ENCODE results near the gene NXT1. TPM values are rescaled to one million over a fixed set of nuclear protein-coding genes. Genes with fewer than 3 reads are reported as not detected.
A peak's percentile ranks its signal among the peaks of the same experiment; 100 is the strongest.

NXT1 gene
- total and polyA plus RNA-seq, 10 of the 15 experiments (the other 5 are each of a cell fraction or from before 2014, with no cell fraction given) = 10.2 to 66.7 (median 44.0) TPM

GRCh38 chr20:23360531-23360930 lies 9.9 kb downstream of the NXT1 start:
- no peaks in the 10 kb centered on the region for H4K20me1 ChIP-seq (ENCODE audit: control insufficient read depth, insufficient read depth)
- peak overlapping the region; percentile 92; the same call in 1 of the 2 replicates for H3K27ac ChIP-seq (ENCODE audit: control insufficient read depth, insufficient read depth)
- peak overlapping the region; percentile 94; the same call in 1 of the 2 replicates for H3K9ac ChIP-seq (ENCODE audit: control insufficient read depth, insufficient read depth, low read length)
- peaks cover 38% of the 10 kb centered on the region for H3K79me2 ChIP-seq (ENCODE audit: control insufficient read depth, insufficient read depth, low read length)
- ChIA-PET SMC1A (ENCODE audit: uncharacterized antibody, unreplicated experiment) (interaction anchor here (1.1 to 1.4 kb wide), 2 partner anchors 9 to 11 kb away, joined by 3 to 5 read pairs; partner anchors contain the start of gene NXT1), CTCF (interaction anchor here (1.5 kb wide), 1 partner anchor 8 kb away, joined by 4 read pairs; no protein-coding TSS in a partner anchor), POLR2A (interaction anchor here (1.1 to 4.5 kb wide), 2 partner anchors 10 to 59 kb away, joined by 3 to 61 read pairs; partner anchors contain the start of gene NXT1), RAD21 (ENCODE audit: unreplicated experiment) (interaction anchor here (1.1 kb wide), 1 partner anchor 61 kb away, joined by 3 read pairs; the partner anchor contains the start of gene NAPB)
- 0 out of 2 replicates have a peak overlapping the region, but pooled peaks have one; percentile 96 for H3K4me2 ChIP-seq (ENCODE audit: control insufficient read depth, insufficient read depth)
- peaks cover 10% of the 10 kb centered on the region for H3K4me1 ChIP-seq (ENCODE audit: control insufficient read depth, insufficient read depth, low read length)
- peaks cover 4 to 7% of the 10 kb centered on the region in 2 experiments; a peak in 3 of 4 replicates for H3K36me3 ChIP-seq (ENCODE audit: control insufficient read depth in 2 of 2, insufficient read depth in 2 of 2, low read length in 1 of 2)
- H3K9me3 ChIP-seq (replicated peaks; ENCODE audit: control insufficient read depth, insufficient read depth, low read length) = no peaks in the 10 kb centered on the region
- DNase-seq (ENCODE audit: low read depth, low spot score) = no peak
- no peak for ATAC-seq
- WGBS (ENCODE audit: insufficient coverage, insufficient replicate concordance, low lambda C conversion rate, missing lambda C conversion rate) = 41% methylated on average over 1 of the region's 1 CpG
- intact Hi-C loops (cut with micrococcal nuclease; ENCODE audit: unreplicated experiment) = loop anchor here (5.0 kb wide), 1 partner anchor 267 kb away; no protein-coding TSS in a partner anchor
- in situ Hi-C loops (cut with MboI) = loop anchor here (25.0 kb wide), 2 partner anchors 1702 to 1902 kb away; partner anchors contain the start of gene ACSS1
- no TSS peak for BruUV-seq (replicated peaks)
- peak overlapping the region; percentile 70; the same call in 1 of the 2 replicates for H3K4me3 ChIP-seq
- no peaks in the 10 kb centered on the region for H3K27me3 ChIP-seq (replicated peaks in 1 of 2; ENCODE audit: control insufficient read depth in 2 of 2, insufficient read depth in 2 of 2, low read length in 1 of 2)
- no peak overlapping the region for H2AFZ ChIP-seq (ENCODE audit: control insufficient read depth, low read depth, low read length)
- no peak for FAIRE-seq
- 0 out of 2 replicates have a peak, but pooled peaks have one; percentile 3 for TF ChIP-seq FOXM1 (IDR thresholded peaks at IDR 0.05; ENCODE audit: low read depth, low read length)
- TF ChIP-seq ZNF384 (IDR thresholded peaks at IDR 0.05; ENCODE audit: borderline replicate concordance, low read depth, low read length) = no peak

GRCh38 chr20:23361119-23361475 lies 10.5 kb downstream of the NXT1 start:
- intact Hi-C loops (cut with micrococcal nuclease; ENCODE audit: unreplicated experiment) = loop anchor here (5.0 kb wide), 1 partner anchor 266 kb away; no protein-coding TSS in a partner anchor
- TF ChIP-seq BCL11A (IDR thresholded peaks at IDR 0.05; ENCODE audit: low read depth, low read length) (no peak), LARP7 (IDR thresholded peaks at IDR 0.05) (no peak), TARDBP (IDR thresholded peaks at IDR 0.05; ENCODE audit: borderline replicate concordance) (no peak), USF2 (IDR thresholded peaks at IDR 0.05; ENCODE audit: borderline replicate concordance, low read depth, low read length) (no peak)
- ChIA-PET POLR2A (interaction anchor here (0.6 to 4.5 kb wide), 5 partner anchors 8 to 58 kb away, joined by 3 to 61 read pairs (median 3); partner anchors contain the start of gene NXT1), RAD21 (ENCODE audit: unreplicated experiment) (interaction anchor here (1.1 to 3.6 kb wide), 2 partner anchors 11 to 60 kb away, joined by 3 to 11 read pairs; partner anchors contain the start of genes NAPB and NXT1), CTCF (interaction anchor here (1.2 to 1.5 kb wide), 2 partner anchors 9 to 11 kb away, joined by 3 to 4 read pairs; no protein-coding TSS in a partner anchor), SMC1A (ENCODE audit: uncharacterized antibody, unreplicated experiment) (no interaction called here)
- WGBS (ENCODE audit: insufficient coverage, insufficient replicate concordance, low lambda C conversion rate, missing lambda C conversion rate) = 2% methylated on average over 8 of the region's 8 CpGs
- H3K9me3 ChIP-seq (replicated peaks; ENCODE audit: control insufficient read depth, insufficient read depth, low read length) = no peaks in the 10 kb centered on the region
- H3K4me1 ChIP-seq (ENCODE audit: control insufficient read depth, insufficient read depth, low read length) = peaks cover 15% of the 10 kb centered on the region
- peaks cover 3 to 6% of the 10 kb centered on the region in 2 experiments; a peak in 3 of 4 replicates for H3K36me3 ChIP-seq (ENCODE audit: control insufficient read depth in 2 of 2, insufficient read depth in 2 of 2, low read length in 1 of 2)
- H3K27ac ChIP-seq (ENCODE audit: control insufficient read depth, insufficient read depth) = peak overlapping the region; percentile 92
- ATAC-seq (no peak), FAIRE-seq (peak; percentile 27), DNase-seq (ENCODE audit: low read depth, low spot score) (no peak)
- BruUV-seq (replicated peaks) = TSS peak; percentile 78
- peaks cover 43% of the 10 kb centered on the region for H3K79me2 ChIP-seq (ENCODE audit: control insufficient read depth, insufficient read depth, low read length)
- peak overlapping the region; percentile 55 for H2AFZ ChIP-seq (ENCODE audit: control insufficient read depth, low read depth, low read length)
- H3K4me2 ChIP-seq (ENCODE audit: control insufficient read depth, insufficient read depth) = peak overlapping the region; percentile 96
- H3K9ac ChIP-seq (ENCODE audit: control insufficient read depth, insufficient read depth, low read length) = peak overlapping the region; percentile 94
- no peaks in the 10 kb centered on the region for H4K20me1 ChIP-seq (ENCODE audit: control insufficient read depth, insufficient read depth)
- H3K27me3 ChIP-seq (replicated peaks in 1 of 2; ENCODE audit: control insufficient read depth in 2 of 2, insufficient read depth in 2 of 2, low read length in 1 of 2) = no peaks in the 10 kb centered on the region
- peak overlapping the region; percentile 70 for H3K4me3 ChIP-seq
- in situ Hi-C loops (cut with MboI) = loop anchor here (25.0 kb wide), 2 partner anchors 1701 to 1901 kb away; partner anchors contain the start of gene ACSS1

Data from GM12878 (cell line).